Lung (tissue), 12 donors: ENCODE data around the gene ZC3H10. TPM values are rescaled to one million over a fixed set of nuclear protein-coding genes. Genes with fewer than 3 reads are reported as not detected.

ENCODE experiments used
- ATAC-seq: fragments of 200-7000 bp; cut with Tn5 transposase; one replicate; pipeline ENCODE4 v1.9.1; 2020; ENCODE audit warnings: moderate number of reproducible peaks; ENCODE audit not compliant: insufficient read depth, low FRiP score
- DNase-seq, 3 donors: peaks; one replicate each; pipeline ENCODE4 v3.0.0-alpha.2; 2013 to 2017
- H3K27ac ChIP-seq, 2 donors: one replicate each; pipeline ENCODE4 v1.5.1; 2013; ENCODE audit warnings: mild to moderate bottlenecking in 2 of 2, moderate library complexity in 2 of 2, control low read depth in 1 of 2, inconsistent platforms in 1 of 2, low read depth in 1 of 2, low read length in 1 of 2
- H3K27me3 ChIP-seq, 3 donors: one replicate each; pipeline ENCODE4 v1.5.1; 2013; ENCODE audit warnings: low read length in 2 of 3; ENCODE audit not compliant: control insufficient read depth in 3 of 3, insufficient read depth in 3 of 3
- H3K36me3 ChIP-seq, 4 donors: one replicate each; pipeline ENCODE4 v1.5.1; 2013; ENCODE audit warnings: low read length in 4 of 4, mild to moderate bottlenecking in 1 of 4, moderate library complexity in 1 of 4; ENCODE audit not compliant: control insufficient read depth in 4 of 4, insufficient read depth in 4 of 4
- H3K4me1 ChIP-seq, 5 donors: one replicate each; pipeline ENCODE4 v1.5.1; 2013; ENCODE audit warnings: low read length in 5 of 5, mild to moderate bottlenecking in 2 of 5, moderate library complexity in 1 of 5; ENCODE audit not compliant: control insufficient read depth in 5 of 5, insufficient read depth in 5 of 5
- H3K4me3 ChIP-seq: one replicate; pipeline ENCODE4 v1.5.1; 2013; ENCODE audit warnings: mild to moderate bottlenecking, control low read depth, moderate library complexity
- H3K9ac ChIP-seq, 2 donors: one replicate each; pipeline ENCODE4 v1.5.1; 2013; ENCODE audit warnings: low read length in 2 of 2, control low read depth in 1 of 2; ENCODE audit not compliant: insufficient read depth in 1 of 2
- H3K9me3 ChIP-seq, 4 donors: one replicate each; pipeline ENCODE4 v1.5.1; 2013; ENCODE audit warnings: low read length in 3 of 4, mild to moderate bottlenecking in 1 of 4, moderate library complexity in 1 of 4; ENCODE audit not compliant: control insufficient read depth in 4 of 4, insufficient read depth in 3 of 4
- CTCF ChIP-seq: IDR thresholded peaks from 2 replicates; pipeline ENCODE4 v1.5.1; 2012; ENCODE audit warnings: mild to moderate bottlenecking; ENCODE audit errors: control extremely low read depth, extremely low read depth
- WGBS, 2 donors: extraction: QIAGEN DNeasy Blood & Tissue Kit; methylation state at CpG; one replicate each; pipeline ENCODE4 v1.1.7; 2013; 5-methylcytosine and 5-hydroxymethylcytosine counted together
- polyA plus RNA-seq, 2 donors: library from polyadenylated mRNA; stranded (reverse); fragments of 200-250 nt; gene quantifications; one replicate each; pipeline ENCODE4 v1.2.1, GENCODE V29; 2013
- total RNA-seq, 2 donors: library from RNA; depleted of rRNA in 1 of 2; stranded (reverse); fragments of >200 nt in 1 of 2; gene quantifications; one replicate each; pipeline ENCODE4 v1.2.1, GENCODE V29; 2014 to 2021
- donor health status: control.
- donor health status: control.
- donor health status: Bipolar disorder and iron deficiency.
- donor health status: healthy.
- donor health status: DM: yes; HTN: yes; CAD: no.

ZC3H10 gene
- total and polyA plus RNA-seq, 4 donors = 2.5 to 7.9 (median 3.3) TPM

GRCh38 chr12:56122637-56123036 lies 4.6 kb downstream of the ZC3H10 start:
- Histone ChIP-seq H3K9ac (no peak overlapping the region), H3K27ac (no peak overlapping the region), H3K4me3 (no peak overlapping the region), H3K27me3 (no peaks in the 10 kb centered on the region), H3K9me3 (no peaks in the 10 kb centered on the region), H3K36me3 (peaks cover 0 to 16% (median 7%) of the 10 kb centered on the region in 4 donors), H3K4me1 (peaks cover 0 to 39% (median 18%) of the 10 kb centered on the region in 5 donors)
- no peak for DNase-seq
- ATAC-seq = no peak
- TF ChIP-seq CTCF = no peak
- 88 to 93% methylated on average over 2 of the region's 2 CpGs for WGBS, 2 donors

GRCh38 chr12:56124133-56124532 lies 6.1 kb downstream of the ZC3H10 start:
- Histone ChIP-seq H3K27ac (no peak overlapping the region), H3K9ac (no peak overlapping the region), H3K9me3 (no peaks in the 10 kb centered on the region), H3K4me3 (no peak overlapping the region), H3K36me3 (peaks cover 0 to 16% (median 7%) of the 10 kb centered on the region in 4 donors), H3K27me3 (no peaks in the 10 kb centered on the region), H3K4me1 (peaks cover 0 to 29% (median 18%) of the 10 kb centered on the region in 5 donors)
- no peak for ATAC-seq
- no peak for TF ChIP-seq CTCF
- no peak for DNase-seq
- 67 to 73% methylated on average over 4 of the region's 4 CpGs for WGBS, 2 donors

GRCh38 chr12:56126732-56127239 lies 8.7 kb downstream of the ZC3H10 start:
- no peak for TF ChIP-seq CTCF
- peak overlapping the region in 1 of 2 donors; percentile 84 for H3K9ac ChIP-seq
- WGBS, 2 donors = 18 to 40% methylated on average over 3 of the region's 3 CpGs
- H3K36me3 ChIP-seq = peaks cover 0 to 17% (median 14%) of the 10 kb centered on the region in 4 donors
- DNase-seq (peak in 1 of 3 donors; percentile 27), ATAC-seq (no peak)
- H3K27ac ChIP-seq = peak overlapping the region; percentile 59 to 75
- no peaks in the 10 kb centered on the region for H3K27me3 ChIP-seq
- peaks cover 0 to 27% (median 17%) of the 10 kb centered on the region in 5 donors for H3K4me1 ChIP-seq
- no peaks in the 10 kb centered on the region for H3K9me3 ChIP-seq
- no peak overlapping the region for H3K4me3 ChIP-seq

GRCh38 chr12:56127485-56127887 lies 9.4 kb downstream of the ZC3H10 start:
- ATAC-seq = no peak
- H3K27me3 ChIP-seq = no peaks in the 10 kb centered on the region
- peaks cover 0 to 27% (median 13%) of the 10 kb centered on the region in 5 donors for H3K4me1 ChIP-seq
- no peak for DNase-seq
- H3K4me3 ChIP-seq = no peak overlapping the region
- TF ChIP-seq CTCF = no peak
- peak overlapping the region; percentile 27 to 84 for H3K9ac ChIP-seq
- 0 to 1% methylated on average over 8 of the region's 8 CpGs for WGBS, 2 donors
- no peaks in the 10 kb centered on the region for H3K9me3 ChIP-seq
- peaks cover 0 to 24% (median 18%) of the 10 kb centered on the region in 4 donors for H3K36me3 ChIP-seq
- H3K27ac ChIP-seq = peak overlapping the region in 1 of 2 donors; percentile 82
